ENCODE data around the gene THUMPD1.
"Not testable (repeated sequence)": the region's sequence is repeated elsewhere in the genome, so short reads cannot be mapped to it uniquely, and the experiment has no call there.

Gene THUMPD1, protein sequence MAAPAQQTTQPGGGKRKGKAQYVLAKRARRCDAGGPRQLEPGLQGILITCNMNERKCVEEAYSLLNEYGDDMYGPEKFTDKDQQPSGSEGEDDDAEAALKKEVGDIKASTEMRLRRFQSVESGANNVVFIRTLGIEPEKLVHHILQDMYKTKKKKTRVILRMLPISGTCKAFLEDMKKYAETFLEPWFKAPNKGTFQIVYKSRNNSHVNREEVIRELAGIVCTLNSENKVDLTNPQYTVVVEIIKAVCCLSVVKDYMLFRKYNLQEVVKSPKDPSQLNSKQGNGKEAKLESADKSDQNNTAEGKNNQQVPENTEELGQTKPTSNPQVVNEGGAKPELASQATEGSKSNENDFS

DNA sequence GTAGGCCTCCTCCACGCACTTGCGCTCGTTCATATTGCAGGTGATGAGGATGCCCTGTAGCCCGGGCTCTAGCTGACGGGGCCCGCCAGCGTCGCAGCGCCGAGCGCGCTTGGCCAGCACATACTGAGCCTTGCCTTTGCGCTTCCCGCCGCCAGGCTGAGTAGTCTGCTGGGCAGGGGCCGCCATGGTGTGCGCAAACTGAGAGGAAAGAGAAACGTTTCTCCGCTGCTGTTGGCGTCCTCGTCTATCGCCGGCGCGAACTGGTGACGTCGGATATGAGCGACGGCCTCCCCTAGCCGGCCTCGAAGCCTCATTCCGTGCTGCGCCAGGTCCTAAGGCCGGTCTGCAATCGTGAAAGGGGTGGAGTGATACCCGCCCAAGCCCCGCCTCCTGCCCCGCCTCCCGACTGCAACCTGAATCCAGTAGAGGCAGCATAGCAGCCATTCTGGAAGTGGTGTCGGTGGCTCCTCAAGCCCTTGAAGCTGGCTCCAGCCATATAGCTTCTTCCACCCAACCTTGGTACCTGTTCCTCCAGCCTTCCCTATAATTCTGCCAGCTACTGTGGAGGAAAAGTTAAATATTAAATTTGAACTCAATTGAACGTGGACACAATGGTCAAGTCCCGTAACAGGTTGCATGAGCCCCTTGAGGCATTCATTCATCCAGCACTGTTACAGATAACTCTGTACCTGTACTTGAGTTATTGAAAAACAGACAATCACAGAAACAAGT is at the start of gene THUMPD1:
Gene THUMPD1 (minus strand): TSS at position 265 of the 732 bp plus-strand sequence. CDS start 79 bp downstream, at position 186.
- DNase-seq: peak; percentile 90 to 94

DNA sequence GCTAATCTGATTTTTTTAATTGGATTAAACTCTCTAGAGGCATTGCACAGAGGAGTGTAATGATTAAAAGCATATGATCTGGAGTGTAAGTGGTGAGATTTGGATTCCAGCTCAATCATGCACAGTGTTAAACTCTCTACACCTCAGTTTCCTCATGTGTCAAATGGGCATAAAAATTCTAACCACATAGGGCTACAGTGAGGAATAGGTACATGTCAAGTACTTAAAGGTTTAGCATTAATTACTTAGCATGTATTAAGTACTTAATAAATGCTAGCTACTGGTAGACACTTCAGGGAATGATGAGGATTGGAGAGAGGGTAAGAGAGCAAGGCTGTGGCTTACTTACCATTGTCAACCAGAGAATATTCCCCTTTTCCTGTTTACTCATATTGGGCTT is 47.5 kb upstream of the THUMPD1 start:
- DNase-seq: peak in 1 of 2 experiments; percentile 20

DNA sequence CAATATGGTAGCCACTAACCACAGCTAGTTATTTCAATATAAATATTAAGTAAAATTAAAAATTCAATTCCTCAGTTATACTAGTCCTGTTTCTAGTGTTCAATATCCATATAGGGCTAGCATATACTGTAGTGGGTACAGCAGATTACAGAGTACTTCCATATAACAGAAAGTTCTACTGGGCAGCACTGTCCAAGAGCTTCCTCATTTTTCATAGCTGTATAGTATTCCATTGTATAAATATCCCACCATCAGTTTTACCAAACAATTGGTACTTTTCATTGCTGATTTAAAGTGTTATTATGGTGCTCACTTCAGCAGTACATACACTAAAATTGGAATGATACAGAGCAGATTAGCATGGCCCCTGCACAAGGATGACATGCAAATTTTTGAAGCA is 42.6 kb upstream of the THUMPD1 start:
- no peak for DNase-seq

DNA sequence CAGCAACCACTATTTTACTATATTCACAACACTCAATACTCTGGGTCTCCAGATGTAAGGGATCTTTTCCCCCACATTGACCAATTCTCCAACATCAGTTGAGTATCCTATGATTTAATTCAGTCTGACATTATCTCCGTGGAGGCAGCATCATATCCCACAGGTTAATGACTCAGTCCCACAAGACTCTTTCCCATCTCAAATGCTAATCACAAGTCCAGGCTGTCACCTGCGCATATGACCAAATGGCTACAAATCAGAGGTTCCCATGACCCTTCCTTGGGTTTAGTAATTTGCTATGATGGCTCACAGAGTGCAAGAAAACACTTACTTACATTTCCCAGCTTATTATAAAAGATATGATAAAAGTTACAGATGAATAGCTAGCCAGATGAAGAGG is 40.9 kb upstream of the THUMPD1 start:
- no peak for DNase-seq

DNA sequence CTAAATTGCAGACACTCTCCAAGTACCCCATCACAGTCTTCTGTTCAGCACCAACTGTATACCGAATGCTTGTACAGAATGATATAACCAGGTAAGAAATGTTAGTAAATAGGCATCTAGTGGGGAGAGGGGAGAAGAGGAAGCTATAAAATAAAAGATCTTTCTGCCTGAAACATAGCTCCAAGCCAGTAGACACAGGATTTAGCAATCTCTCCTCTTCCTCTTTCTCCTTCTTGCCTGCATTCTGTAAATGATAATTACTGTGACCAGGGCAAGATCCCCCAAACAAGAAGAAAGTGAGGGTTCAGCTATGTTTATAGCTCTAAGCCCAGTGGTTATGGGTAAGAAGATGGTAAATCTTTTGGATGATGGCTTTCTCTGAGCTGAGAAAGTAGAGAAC is 40.1 kb upstream of the THUMPD1 start:
- no peak for DNase-seq

DNA sequence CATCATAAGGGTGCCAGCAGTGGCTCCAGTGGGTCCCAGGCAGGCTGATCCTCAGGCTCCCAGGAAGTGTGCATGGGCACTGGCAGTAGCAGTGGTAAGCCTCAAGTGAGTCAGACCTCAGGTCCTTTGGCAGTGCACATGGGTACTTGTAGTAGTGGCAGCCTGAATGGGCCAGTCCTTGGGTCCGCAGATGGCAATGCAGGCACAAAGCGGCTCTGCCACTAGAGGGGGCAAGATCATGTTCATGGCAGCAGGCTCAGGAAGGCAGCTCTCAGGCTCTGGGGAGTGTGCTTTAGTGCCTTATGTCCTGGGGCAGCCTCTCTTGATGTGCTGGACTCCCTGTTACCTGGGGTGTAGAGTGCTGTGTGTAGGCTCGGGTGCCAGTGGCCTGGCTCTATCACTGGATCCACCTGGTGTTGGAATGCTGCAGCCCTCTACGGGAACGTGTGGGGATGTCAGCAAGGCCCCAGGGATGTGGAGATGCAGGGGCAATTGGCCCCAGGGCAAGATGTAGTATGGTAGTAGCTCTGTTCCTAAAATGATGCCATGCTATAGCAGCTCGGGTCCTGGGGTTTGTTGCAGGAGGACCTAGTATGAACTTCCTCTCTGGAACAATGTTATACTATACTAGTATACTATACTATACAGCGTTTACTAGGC is 33.2 kb upstream of the THUMPD1 start:
- DNase-seq: peak; percentile 32 to 75

DNA sequence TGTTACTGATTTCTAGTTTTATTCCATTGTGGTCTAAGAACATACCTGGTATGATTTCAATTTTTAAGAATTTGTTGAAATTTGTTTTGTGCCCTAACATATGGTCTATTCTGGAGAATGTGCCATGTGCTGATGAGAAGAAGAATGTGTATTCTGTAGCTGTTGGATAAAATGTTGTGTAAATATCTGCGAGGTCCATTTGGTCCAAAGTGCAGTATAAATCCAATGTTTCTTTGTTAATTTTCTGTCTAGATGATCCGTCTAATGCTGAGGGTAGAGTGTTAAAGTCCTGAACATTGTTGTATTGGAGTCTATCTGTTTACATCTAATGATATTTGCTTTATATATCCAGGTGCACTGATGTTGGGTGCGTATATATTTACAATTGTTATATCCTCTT is 32.1 kb upstream of the THUMPD1 start:
- no peak for DNase-seq

DNA sequence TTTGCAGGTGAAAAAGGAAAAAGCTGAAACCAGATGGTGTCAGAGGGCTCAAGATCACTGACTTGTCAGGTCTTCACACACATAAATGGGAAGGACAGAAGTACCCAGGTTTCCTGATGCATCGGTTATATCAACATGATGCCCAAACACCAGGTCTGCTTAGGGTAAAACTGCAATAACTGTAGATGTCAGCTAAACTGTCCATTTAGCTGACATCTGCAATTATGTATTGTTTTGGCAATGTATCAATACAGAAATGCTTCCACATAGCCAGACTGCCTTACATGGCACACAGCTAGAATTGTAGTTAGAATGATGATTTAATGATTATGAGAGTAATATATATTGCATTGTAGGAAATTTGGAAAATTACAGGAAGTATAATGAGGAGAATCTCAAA is 27.2 kb upstream of the THUMPD1 start:
- DNase-seq: no peak

DNA sequence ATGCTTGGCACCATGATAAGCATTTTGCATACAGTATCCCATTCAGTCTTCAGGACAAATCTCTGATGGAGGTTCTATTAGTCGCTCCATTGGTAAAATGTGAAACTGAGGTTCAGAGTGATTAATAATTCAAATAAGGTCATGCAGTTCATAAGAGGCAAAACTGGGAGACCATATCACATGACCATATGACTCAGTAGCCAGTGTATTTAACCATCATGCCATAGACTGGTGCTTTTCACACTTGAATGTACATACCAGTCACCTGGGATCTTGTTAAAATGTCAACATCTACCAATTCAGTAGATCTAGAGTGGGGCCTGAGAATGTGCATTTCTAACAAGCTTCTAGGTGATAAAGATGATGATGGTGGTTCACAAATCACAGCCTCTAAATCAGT is 26.5 kb upstream of the THUMPD1 start:
- no peak for DNase-seq

DNA sequence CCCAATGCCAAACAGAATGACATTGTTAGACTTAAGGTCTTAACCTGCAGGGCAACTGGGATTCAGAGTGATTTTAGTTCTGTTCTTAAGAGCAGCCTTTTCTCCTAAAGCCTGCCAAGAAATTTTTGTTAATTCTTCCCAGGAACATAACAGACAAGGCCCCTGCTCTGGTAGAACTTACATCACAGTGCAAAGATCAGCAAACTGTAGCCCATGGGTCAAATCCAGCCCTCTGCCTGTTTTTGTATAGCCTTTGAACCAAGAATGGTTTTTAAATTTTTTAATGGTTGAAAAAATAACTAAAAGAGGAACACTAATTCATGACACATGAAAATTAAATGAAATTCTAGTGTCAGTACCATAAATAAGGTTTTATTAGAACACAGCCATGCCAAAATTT is 26.0 kb upstream of the THUMPD1 start:
- no peak for DNase-seq

DNA sequence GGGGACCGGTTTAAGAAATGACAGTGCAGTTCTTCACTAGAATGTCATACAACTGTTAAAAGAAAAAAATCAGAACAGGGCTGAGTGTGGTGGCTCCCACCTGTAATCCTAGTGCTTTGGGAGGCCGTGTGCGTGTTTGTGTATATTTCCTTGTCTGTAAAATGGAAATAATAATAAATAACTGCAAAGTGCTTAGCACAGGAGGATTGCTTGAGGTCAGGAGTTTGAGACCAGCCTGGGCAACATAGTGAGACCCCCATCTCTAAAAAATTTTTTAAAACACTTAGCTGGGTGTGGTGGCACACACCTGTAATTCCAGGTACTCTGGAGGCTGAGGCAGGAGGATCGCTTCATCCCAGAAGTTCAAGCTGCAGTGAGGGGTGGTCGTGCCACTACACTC is 24.7 kb upstream of the THUMPD1 start:
- no peak for DNase-seq

DNA sequence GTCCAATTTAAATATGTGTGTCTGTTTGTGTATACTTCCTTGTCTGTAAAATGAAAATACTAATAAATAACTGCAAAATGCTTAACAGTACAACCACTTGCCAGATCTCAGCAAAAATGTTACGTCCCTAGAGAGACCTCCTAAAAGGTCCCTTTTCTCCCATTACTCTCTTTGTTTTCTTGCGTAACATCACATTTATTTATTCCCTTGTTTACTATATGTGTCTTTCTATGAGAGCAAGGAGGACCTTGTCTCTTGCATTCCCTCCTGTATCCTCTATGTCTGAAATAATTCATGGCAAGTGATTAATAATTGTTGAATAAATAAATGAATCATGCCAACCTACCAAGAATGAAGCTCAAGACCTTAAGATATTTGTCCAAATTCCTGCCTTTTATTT is 24.1 kb upstream of the THUMPD1 start:
- no peak for DNase-seq

DNA sequence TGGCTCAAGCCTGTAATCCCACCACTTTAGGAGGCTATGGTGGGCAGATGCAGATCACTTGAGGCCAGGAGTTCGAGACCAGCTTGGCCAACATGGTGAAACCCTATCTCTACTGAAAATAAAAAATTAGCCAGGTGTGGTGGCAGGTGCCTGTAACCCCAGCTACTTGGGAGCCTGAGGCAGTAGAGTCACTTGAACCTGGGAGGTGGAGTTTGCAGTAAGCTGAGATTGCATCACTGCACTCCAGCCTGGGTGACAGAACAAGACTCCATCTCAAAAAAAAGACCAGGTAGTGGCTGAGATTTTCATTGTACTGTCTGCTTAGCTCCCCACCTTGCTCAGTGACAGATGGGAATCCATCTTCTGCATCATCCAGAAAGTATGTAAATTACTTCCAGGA is 22.8 kb upstream of the THUMPD1 start:
- DNase-seq: not testable (repeated sequence)

DNA sequence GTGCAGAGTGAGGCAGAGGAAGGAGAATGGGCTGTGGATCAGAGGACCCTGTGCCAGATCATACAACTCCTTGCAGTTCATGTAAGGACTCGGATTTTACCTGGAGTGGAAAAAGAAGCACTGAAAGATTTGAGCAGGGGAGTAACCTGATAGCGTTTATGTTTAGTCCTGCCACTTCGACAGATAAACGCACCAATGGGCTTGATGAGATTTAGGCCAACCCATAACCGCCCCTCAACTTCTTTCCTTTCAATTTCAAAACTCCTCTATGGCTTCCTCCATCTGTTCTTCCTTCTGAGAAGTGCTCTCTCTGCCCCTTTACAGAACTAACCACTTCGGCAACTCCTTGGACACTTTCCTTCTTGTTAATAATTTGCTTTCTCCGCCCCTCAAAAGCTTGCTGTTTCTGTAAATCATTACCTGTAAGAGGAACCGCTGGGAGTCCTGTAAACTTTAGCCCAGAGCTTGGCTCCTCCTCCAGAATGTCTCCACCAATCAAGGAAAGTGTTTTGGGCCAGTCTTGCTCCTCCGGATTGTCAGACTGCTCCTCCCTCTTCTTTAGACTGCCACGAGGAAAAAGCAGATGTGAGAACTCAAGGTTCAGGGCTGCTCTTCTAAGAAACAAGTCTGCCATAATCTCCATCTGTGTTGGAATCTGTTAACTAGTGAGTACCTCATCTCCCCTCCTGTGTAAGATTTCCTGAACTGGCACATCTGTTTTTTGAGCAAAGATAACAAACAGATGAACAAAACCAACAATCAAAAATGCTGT is 22.0 kb upstream of the THUMPD1 start, which contains the start of gene ACSM3:
Gene ACSM3 (plus strand): TSS at position 554 of the 772 bp plus-strand sequence. CDS start 6,021 bp downstream, outside the sequence.
- DNase-seq: peak; percentile 72 to 91

DNA sequence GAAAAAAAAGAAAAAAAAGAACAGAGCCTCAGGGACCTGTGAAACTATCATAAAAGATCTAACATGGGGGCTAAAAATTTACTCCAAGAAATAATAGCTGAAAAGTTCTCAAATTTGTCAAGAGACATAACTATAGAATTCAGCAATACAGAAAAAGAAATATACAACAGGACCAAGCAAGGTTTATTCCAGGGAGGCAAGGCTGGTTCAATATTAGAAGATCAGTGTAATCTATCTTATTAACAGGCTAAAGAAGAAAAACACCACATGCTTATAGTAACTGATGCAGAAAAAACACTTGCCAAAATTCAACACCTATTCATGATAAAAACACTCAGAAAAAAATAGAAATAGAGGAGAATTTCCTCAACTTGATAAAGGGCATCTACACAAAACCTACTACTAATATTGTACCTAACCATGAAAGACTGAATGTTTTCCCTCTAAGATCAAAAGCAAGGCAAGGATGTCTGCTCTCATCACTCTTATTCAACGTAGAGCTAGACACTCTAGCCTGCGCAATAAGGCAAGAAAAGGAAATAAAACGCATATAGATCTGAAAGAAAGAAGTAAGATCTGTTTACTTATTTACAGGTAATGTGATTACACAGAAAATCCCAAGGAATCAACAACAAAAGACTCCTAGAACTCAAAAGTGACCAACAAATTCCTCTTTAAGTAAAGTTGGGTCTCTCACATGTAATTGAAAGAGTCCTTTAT is 20.9 kb upstream of the THUMPD1 start:
- DNase-seq: no peak

DNA sequence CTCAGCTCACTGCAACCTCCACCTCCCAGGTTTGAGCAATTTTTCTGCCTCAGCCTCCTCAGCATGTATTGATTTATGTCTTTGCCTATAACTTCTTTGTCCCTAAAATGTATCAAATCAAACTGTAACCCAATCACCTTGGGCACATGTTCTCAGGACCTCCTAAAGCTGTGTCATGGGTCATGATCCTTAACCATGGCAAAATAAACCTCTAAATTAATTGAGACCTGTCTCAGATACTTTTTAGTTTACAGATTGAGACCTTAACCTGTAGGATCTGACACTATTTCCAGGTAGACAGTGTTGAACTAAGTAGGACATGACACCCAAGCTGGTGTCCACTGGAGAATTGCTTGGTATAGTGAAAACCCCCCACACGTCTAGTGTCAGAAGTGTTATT is 19.6 kb upstream of the THUMPD1 start:
- no peak for DNase-seq

DNA sequence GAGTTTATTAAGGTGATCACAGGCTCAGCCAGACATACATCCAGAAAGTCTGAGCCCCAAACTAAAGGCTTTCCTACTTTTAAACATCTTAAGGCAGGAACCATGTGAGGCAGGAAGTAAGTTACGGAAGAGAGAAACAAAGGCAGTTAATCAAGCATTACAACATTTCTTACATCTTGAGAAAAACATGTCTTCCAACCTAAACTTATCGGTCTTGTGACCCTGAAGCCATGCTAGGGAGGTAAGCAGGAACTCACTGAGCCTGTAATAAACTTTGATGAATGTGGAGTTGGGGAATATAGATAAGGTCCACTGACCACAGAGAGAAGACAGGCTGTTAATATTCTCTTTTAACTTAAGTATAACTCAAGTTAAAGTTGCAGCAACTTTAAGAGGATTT is 18.7 kb upstream of the THUMPD1 start:
- DNase-seq: no peak

DNA sequence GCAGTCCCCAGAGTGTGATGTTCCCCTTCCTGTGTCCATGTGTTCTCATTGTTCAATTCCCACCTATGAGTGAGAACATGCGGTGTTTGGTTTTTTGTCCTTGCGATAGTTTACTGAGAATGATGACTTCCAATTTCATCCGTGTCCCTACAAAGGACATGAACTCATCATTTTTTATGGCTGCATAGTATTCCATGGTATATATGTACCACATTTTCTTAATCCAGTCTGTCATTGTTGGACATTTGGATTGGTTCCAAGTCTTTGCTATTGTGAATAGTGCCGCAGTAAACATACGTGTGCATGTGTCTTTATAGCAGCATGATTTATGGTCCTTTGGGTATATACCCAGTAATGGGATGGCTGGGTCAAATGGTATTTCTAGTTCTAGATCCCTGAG is 14.2 kb upstream of the THUMPD1 start:
- DNase-seq: not testable (repeated sequence)

DNA sequence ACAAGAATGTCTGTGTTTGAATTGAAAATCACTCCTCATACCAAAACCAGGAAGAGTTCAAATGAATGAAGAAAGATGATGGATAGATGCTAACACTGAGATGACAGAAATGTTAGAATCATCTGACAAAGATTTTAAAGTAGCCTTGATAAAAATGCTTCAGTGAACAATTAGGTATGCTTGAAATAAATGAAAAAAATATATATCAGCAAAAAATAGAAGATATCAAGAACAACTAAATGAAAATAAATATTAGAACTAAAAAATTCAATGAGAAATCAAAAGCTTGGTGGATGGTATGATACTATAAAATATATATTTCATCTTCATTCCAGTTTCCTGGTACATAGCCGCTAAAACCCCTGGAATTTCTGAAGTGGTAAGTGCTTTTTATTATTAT is 13.6 kb upstream of the THUMPD1 start:
- DNase-seq: no peak

DNA sequence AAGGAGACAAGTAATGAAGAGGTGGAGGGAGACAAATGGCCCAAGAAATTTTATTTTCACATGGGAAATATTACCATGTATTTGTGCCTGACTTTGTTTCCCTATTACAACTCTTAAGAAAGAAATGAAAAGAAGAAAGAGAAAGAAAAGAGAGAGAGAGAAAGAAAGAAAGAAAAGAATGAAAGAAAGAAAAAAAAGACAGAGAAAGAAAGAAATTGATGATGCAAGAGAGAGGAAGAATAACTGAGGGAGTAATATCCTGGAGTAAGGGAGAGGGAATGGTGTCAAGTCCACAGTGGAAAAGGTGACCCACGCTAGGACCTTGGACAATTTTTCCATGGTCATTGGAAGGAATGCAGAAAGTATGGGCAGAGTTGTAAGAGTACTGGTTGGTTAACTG is 12.1 kb upstream of the THUMPD1 start:
- no peak for DNase-seq

DNA sequence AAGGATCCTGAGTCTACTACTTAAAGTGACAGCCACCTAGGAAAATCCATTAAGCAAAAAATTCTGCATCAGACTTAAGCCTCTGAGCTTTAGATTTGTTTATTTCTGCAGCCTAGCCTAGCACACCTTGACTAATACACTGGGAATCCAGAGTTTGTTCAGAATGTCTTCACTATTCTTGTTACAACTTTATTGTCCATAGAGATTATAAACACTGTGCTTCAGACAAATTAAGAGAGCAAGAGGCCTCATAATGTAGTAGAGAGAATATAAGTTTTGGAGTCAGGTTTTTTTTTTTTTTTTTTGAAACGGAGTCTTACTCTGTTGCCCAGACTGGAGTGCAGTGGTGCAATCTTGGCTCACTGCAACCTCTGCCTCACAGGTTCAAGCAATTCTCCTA is 8.9 kb upstream of the THUMPD1 start:
- no peak for DNase-seq

DNA sequence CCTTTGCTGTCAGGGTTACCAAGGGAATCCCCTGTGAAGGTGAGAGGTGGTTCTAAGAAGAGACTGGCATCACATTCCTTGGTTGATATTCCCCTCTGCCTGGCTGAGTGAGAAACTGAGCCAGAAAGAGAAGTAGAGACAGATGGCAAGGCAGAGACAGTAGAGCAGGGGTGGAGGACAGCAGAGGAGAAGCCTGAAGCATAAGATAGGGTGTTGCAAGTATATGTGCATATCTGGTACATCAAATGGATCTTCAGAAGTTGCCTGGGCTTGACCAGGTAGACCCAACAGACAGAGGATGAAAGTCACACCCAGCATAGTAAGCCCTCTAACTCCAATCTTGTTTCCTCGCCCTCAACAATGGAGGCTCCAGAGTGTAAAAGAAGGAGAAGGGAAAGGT is 7.9 kb upstream of the THUMPD1 start:
- no peak for DNase-seq

Measured in NCI-H524 (cell line).